Astrocyte of the cerebellum (primary cell): ENCODE data around the gene NSDHL.
"Not testable (repeated sequence)": the region's sequence is repeated elsewhere in the genome, so short reads cannot be mapped to it uniquely, and the experiment has no call there.

Experiments
- DNase-seq: peaks from one replicate; pipeline ENCODE4 v3.0.0-alpha.2; 2011; ENCODE audit warnings: low read depth
- H3K4me3 ChIP-seq: 2 replicates; pipeline ENCODE4 v1.5.1; 2011; ENCODE audit warnings: mild to moderate bottlenecking, low read depth, low read length, moderate library complexity
- in situ Hi-C: cut with HindIII; loops from 2 replicates; pipeline ENCODE4 v1.10.0; 2017; ENCODE audit warnings: low sequenced_read_pairs
- TF ChIP-seq, protein P1 (sequence below): IDR thresholded peaks from 2 replicates; pipeline ENCODE4 v1.5.1; 2012; ENCODE audit warnings: low read length, low read depth, moderate library complexity, mild to moderate bottlenecking; ENCODE audit errors: missing control alignments

NSDHL gene

DNA sequence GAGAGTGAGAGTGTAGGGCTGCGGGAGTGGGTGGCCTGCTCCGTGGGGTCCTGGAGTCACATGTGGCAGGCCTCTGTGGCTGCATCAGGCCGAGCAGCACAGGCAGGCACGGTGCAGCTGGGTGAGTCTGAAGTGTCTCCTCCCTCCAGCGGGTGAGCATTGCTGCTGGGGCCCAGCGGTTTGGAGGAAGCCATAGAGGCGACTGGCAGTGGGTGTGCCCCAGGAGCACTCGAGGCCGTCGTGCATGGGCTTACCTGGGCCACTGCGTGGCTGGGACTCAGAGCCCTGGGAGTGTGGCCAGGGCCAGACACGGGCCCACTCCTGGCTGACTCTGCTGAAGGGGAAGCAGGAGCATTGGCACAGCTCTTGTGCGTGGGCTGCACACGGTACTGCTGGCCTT, 77.6 kb downstream of the NSDHL start:
- in situ Hi-C loops = no loop called here
- H3K4me3 ChIP-seq = no peak overlapping the region
- TF ChIP-seq, protein P1, sequence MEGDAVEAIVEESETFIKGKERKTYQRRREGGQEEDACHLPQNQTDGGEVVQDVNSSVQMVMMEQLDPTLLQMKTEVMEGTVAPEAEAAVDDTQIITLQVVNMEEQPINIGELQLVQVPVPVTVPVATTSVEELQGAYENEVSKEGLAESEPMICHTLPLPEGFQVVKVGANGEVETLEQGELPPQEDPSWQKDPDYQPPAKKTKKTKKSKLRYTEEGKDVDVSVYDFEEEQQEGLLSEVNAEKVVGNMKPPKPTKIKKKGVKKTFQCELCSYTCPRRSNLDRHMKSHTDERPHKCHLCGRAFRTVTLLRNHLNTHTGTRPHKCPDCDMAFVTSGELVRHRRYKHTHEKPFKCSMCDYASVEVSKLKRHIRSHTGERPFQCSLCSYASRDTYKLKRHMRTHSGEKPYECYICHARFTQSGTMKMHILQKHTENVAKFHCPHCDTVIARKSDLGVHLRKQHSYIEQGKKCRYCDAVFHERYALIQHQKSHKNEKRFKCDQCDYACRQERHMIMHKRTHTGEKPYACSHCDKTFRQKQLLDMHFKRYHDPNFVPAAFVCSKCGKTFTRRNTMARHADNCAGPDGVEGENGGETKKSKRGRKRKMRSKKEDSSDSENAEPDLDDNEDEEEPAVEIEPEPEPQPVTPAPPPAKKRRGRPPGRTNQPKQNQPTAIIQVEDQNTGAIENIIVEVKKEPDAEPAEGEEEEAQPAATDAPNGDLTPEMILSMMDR = no peak
- no peak for DNase-seq

DNA sequence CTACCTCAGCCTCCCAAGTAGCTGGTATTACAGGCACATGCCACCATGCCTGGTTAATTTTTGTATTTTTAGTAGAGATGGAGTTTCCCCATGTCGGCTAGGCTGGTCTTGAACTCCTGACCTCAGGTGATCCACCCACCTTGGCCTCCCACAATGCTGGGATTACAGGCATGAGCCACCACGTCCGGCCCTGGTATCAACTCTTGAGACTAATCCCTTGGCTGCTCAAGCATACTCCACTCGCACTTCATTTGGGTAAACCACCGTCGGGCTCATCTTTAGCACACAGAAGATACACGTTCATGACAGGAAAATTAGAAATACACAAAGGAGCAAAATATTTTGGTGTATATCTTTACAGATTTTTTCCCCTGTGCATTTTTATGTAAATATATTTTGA, 79.2 kb downstream of the NSDHL start:
- DNase-seq, in situ Hi-C loops: not testable (repeated sequence)

DNA sequence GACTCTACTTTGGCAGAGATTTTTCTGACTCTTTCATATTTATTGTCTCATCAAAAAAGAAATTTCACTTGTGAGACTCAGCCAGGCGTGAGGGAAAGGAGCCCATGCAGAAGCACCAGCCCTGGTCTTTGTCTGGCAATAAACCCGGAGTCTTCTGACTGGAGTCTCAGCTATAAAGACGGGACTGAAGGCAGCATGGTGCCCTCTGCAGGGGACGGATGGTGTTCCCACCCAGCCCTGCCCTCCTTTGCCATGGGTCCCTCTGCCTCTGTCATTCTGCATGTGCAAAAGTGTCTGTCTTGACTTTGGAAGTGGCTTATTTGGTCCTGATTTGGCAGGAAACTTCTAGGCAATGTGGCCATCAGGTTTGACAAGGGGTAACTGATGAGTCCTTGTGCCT, 81.2 kb downstream of the NSDHL start:
- H3K4me3 ChIP-seq = no peak overlapping the region
- DNase-seq = no peak
- TF ChIP-seq, protein P1 = no peak
- in situ Hi-C loops = no loop called here

More for the DNA sequence above, 79.2 kb downstream of the NSDHL start:
- H3K4me3 ChIP-seq = not testable (repeated sequence)

DNA sequence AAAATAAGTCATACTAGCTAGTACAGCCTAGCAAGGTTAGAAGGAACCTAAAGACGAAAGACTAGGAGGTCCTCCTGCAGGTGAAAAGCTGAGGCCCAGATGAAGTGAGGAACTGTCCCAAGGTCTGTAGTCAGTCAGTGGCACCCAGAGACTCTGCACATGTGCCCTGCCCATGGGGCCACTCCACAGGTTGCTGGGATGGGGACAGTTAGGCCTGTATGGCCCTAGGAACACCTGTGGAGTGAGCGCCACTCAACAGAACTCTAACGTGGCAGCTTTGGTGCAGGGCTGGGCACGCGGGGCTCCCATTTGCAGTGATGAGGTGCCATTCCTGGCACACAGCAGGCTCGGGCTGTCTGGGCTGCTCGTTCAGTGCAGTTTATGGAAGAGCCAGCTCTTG, 81.8 kb downstream of the NSDHL start:
- no peak for DNase-seq
- no peak overlapping the region for H3K4me3 ChIP-seq
- TF ChIP-seq, protein P1 = no peak
- in situ Hi-C loops = no loop called here

DNA sequence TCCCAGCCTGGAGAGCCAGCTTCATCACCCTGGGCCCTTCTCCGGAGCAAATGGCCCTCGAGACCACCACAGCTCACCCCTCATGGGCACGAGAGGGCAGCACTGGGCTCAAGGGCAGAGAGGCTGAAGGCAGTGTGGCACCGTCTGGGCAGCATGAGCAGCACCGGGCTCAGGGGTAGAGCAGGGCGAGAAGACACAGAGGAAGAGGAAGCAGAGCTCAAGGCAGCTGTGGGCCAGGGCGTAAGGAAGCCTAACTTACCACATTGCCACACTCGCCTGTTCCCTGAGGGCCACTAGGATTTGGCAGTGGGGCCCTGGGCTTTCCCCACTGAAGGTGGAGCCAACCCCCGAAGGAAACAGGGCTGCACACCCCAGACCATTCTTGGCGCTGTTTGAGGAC, 82.5 kb downstream of the NSDHL start:
- no peak for DNase-seq
- in situ Hi-C loops = no loop called here
- H3K4me3 ChIP-seq = no peak overlapping the region
- TF ChIP-seq, protein P1 = no peak

DNA sequence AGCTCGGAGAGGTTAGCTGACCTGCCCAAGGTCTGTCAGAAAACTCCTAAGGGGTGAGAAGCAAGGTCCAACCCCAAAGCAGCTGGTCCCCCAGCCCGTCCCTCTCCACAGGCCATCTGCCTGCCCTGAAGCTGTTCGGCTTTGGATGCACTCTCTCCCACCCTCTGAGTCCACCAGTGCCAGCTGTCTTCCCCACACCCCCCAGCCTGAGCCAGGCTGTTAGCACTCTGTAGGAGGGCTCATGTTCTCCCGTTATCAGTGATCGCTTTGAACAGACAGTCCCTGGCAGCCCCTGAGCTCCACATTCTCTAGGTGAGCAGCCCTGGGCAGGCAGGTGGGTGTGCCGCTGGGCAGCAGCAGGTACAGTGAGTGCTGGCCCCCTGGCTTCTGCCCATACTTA, 83.0 kb downstream of the NSDHL start:
- in situ Hi-C loops = no loop called here
- no peak for DNase-seq
- TF ChIP-seq, protein P1 = no peak
- H3K4me3 ChIP-seq = no peak overlapping the region

DNA sequence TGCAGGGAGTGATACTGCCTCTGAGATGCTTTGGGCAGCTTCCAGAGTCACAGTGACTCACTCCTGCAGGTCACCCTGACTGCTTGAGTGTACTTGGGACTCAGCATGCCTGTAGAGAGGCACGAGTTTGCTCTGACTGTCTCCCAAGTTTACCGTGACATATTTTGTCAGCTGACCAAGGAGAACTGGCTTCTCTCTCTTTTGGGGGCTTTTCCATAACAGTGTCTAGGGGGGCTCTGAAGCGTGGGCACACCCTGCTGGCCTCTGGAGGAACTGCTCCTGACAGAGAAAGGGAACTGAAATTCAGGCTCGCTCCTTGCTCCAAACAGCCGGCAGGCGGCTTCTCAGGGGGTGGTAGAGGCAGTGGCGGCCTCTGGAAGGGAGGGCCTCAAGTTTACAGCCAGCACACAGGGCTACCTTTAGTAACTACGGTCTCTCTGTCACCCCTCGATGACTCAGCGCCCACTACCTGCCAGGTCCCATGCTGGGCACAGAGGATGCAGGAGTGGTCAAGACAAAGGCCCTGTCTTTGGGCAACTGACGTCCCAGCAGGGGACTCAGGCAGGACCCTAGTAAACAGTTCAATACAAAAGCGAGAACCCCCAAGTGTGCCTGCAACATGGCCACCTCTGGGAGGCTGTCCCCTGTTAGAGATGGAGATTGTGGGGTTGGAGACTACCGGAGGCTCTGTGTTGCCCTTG, 84.8 kb downstream of the NSDHL start:
- TF ChIP-seq, protein P1 = peak; percentile 80
- DNase-seq = peak; percentile 29
- H3K4me3 ChIP-seq = no peak overlapping the region
- in situ Hi-C loops = no loop called here
